HepG2 (cell line): Measurements from ENCODE around the gene CITED2.

Experiments
- CTCF ChIP-seq: sonication (generic); formaldehyde crosslinking; IDR thresholded peaks from 2 replicates; pipeline ENCODE4 v1.5.0; 2020; ENCODE audit warnings: mild to moderate bottlenecking, missing genetic modification reagents, moderate library complexity
- EP300 ChIP-seq, 3 experiments: sonication (generic) in 1 of 3; formaldehyde crosslinking in 1 of 3; IDR thresholded peaks; 2 replicates each; pipeline versions ENCODE4 v1.5.1 to v1.6.1; 2011 to 2020; ENCODE audit warnings: low read depth in 2 of 3, low read length in 2 of 3, borderline replicate concordance in 1 of 3, improper control_type of control experiment in 1 of 3, mild to moderate bottlenecking in 1 of 3, missing genetic modification reagents in 1 of 3, moderate library complexity in 1 of 3
- FOXA1 ChIP-seq, 2 experiments: fragments of 450-650 bp in 1 of 2; sonication (generic) in 1 of 2; formaldehyde crosslinking in 1 of 2; IDR thresholded peaks; 2 replicates each; pipeline versions ENCODE4 v1.4.0 to v1.6.1; 2016 to 2020; ENCODE audit warnings: missing genetic modification reagents in 1 of 2
- JUN ChIP-seq: sonication (generic); formaldehyde crosslinking; IDR thresholded peaks from 2 replicates; pipeline ENCODE4 v1.4.0; 2020; ENCODE audit warnings: mild to moderate bottlenecking, missing genetic modification reagents
- PHF5A ChIP-seq: IDR thresholded peaks from one replicate; pipeline ENCODE4 v1.6.1; 2018; ENCODE audit warnings: low read depth, missing genetic modification reagents; ENCODE audit not compliant: unreplicated experiment
- POLR2A ChIP-seq, 2 experiments: IDR thresholded peaks; 2 replicates each; pipeline ENCODE4 v1.6.1; 2011; ENCODE audit warnings: low read depth in 2 of 2, low read length in 2 of 2, mild to moderate bottlenecking in 1 of 2, moderate library complexity in 1 of 2; ENCODE audit not compliant: insufficient read depth in 1 of 2
- PTBP1 ChIP-seq: fragments of 200-400 bp; formaldehyde crosslinking; IDR thresholded peaks from 2 replicates; pipeline ENCODE4 v1.6.1; 2018; ENCODE audit warnings: low read length, low read depth; ENCODE audit not compliant: poor library complexity, severe bottlenecking
- RBM39 ChIP-seq: fragments of 200-400 bp; formaldehyde crosslinking; IDR thresholded peaks from one replicate; pipeline ENCODE4 v1.6.1; 2018; ENCODE audit warnings: antibody characterized with exemption, mild to moderate bottlenecking, low read depth, low read length; ENCODE audit not compliant: poor library complexity, severe bottlenecking
- TAF1 ChIP-seq: sonication (generic); formaldehyde crosslinking; IDR thresholded peaks from 2 replicates; pipeline ENCODE4 v1.4.0; 2020; ENCODE audit warnings: missing genetic modification reagents
- YY1 ChIP-seq: IDR thresholded peaks from 2 replicates; pipeline ENCODE4 v1.6.1; 2011; ENCODE audit warnings: low read length, low read depth, moderate library complexity, mild to moderate bottlenecking; ENCODE audit not compliant: insufficient read depth, insufficient replicate concordance
- ZSCAN20 ChIP-seq: sonication (generic); formaldehyde crosslinking; IDR thresholded peaks from 2 replicates; pipeline ENCODE4 v1.4.0; 2020; ENCODE audit warnings: missing genetic modification reagents, mild to moderate bottlenecking, borderline replicate concordance
- ZZZ3 ChIP-seq: sonication (generic); formaldehyde crosslinking; IDR thresholded peaks from 2 replicates; pipeline ENCODE4 v1.4.0; 2020; ENCODE audit warnings: missing genetic modification reagents, mild to moderate bottlenecking, borderline replicate concordance

- TF ChIP-seq TAF1 (CRISPR knock-in tag) (no peak), JUN (CRISPR knock-in tag) (no peak), YY1 (no peak), PTBP1 (no peak), ZZZ3 (CRISPR knock-in tag) (no peak), PHF5A (CRISPR knock-in tag) (no peak), ZSCAN20 (CRISPR knock-in tag) (no peak), EP300 (IDR thresholded peaks at IDR 0.05; ENCODE audit: low read depth in 2 of 2, low read length in 2 of 2) (no peak), EP300 (CRISPR knock-in tag; IDR thresholded peaks at IDR 0.05; ENCODE audit: borderline replicate concordance) (no peak), FOXA1 (IDR thresholded peaks at IDR 0.05) (no peak), FOXA1 (CRISPR knock-in tag; IDR thresholded peaks at IDR 0.05) (no peak), RBM39 (no peak), POLR2A (IDR thresholded peaks at IDR 0.05; ENCODE audit: insufficient read depth in 1 of 2, low read depth in 2 of 2, low read length in 2 of 2) (no peak), CTCF (CRISPR knock-in tag) (no peak)
These were observed 6.2 kb upstream of the CITED2 start for GRCh38 chr6:139380611-139381010.
